ENCODE measurements around the gene HAGHL.
"Not testable (repeated sequence)": the region's sequence is repeated elsewhere in the genome, so short reads cannot be mapped to it uniquely, and the experiment has no call there.

The HAGHL gene

DNA sequence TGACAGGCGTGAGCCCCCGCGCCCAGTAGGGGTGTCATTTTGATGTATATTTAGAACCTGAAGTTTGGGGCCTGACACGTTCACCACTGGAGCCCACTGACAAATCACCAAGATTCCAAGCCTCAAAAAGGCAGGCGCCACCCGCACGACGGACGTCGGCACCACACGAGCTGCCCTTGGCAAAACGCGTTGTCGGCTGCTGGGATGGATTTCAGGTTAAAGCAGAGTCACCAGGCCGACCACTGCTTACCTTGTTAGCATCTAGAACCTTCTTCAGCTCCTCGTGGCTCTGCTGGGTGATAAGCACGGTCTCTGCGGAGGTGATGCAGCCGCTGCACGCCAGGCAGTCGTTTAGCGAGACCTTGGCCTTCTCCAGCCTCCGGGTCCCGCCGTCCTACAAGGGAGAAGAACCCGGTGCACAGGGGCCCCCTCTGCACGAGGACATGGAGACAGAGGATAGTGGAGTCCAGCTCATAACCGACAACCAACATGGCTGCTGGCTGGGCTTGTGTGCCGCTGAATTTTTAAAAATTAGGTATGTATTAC is 10.1 kb downstream of the HAGHL start:
- no peak for DNase-seq

DNA sequence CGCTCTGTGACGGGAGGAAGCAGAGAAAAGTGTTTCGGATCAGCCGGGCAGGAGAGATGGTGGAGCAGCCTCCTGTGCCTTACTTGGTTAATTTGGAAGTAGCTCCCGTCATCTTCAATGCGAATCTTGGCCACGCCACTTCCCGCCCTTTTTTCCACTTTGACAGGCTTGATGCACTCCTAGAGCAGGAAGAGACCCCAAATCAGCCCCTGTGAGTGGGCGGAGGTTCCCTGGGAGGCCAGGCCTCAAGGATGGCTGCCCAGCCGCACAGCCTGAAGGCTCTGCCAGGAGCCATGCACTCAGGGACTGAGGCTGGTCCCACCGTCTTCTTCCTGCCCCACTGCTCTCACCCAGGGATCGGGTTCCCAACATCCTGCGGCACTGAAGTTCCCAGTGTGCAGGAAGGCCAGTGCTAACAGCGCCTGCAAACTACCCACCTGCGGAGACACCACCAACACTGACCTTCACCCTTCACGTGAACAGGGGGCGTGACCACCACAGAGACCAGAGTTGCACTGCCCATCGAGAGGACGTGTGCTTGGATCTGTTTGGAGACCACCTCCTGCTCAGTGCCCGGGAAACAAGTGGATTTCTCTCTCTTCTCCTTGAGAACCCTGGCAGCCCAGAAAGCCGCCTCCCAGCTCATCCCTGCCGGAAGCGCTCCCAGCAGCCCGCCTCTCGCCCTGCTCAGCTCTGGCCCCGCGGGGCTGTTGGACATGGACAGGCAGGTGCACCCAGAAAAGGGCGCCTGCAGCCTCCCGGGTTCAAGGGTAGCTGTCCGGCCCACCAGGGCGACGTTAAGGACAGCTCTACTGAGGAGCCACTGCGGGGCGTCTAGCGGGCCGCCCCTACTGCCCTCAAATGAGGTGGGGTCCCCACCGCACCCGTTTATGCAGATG is 12.9 kb downstream of the HAGHL start:
- no peak for DNase-seq

DNA sequence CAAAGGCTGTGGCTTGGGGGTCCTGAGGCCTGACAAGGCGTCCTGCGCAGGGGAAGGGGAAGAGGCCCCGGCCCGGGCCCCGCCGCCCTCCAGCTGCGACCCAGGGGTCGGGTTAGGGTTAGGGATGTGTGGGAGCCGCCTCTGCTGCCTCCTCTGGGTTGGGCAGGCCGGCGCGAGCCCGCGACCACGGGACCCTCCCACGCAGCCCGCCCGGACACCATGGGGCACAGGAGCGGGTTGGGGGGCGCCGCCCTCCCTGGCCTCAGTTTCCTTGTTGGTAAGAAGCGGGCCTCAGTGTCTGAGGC is 13.5 kb downstream of the HAGHL start:
- DNase-seq = no peak

DNA sequence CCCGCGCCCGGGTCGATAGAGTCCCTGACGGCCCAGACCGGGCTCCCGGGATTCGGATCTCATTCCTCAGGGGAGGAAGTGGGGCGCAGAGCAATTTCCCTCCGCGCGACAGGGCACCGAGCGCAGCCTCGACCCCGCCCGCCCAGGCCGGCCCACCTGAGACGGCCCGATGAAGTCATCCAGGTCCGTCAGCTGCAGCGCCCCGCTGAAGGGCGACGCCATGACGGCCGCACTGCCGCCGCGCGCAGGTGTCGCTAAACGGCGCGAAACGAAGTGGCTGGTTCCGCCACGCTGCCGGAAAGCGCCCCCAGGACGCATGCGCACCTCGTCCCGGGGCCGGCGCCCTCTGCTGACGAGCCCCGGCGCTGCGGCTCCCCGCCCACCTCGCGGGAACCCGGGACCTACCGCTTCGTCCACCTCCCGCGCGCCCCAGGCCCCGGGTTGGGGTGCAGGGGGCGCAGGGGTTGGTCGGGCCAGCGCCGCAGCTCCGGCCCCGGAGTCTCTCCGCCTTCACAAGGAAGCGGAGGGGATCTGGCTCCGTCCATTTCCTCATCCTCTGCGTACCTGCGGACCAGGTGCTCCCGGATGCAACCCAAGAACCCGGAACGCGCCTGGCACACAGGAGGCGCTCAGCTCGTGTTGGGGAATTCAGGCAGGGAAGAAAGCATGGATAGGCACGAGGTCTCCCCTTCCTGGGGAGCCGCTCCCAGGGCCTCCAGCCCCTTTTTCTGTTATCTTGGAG is 14.0 kb downstream of the HAGHL start, which contains the start of gene CIAO3:
Gene CIAO3 (minus strand): TSS at position 234 of the 742 bp plus-strand sequence. CDS start 12 bp downstream, at position 222.
- peak; percentile 94 for DNase-seq

DNA sequence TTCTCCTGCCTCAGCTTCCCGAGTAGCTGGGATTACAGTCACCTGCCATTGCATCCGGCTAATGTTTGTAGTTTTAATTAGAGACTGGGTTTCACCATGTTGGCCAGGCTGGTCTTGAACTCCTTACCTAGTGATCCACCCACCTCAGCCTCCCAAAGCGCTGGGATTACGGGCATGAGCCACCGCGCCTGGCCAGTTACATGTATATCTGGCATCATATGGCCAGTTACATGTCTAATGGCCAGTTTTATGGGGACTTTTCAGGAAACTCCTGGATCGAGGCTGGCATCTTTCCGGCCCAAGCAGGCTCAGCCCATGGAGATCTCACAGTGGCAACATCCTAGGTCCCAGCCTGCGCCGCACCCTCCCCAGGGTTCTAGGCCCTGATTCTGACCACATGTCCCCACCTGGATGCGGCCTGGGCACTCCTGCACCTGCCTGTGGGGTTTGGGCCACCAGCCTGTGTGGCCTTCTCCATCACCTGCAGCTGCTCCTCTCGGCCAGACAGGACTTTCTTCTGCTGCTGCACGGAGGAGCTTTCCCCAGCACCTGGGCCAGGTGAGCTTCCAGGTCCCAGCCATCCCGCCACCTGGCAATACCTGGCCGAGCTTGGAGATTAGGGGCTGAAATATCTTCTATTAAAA is 15.2 kb downstream of the HAGHL start:
- DNase-seq = no peak

DNA sequence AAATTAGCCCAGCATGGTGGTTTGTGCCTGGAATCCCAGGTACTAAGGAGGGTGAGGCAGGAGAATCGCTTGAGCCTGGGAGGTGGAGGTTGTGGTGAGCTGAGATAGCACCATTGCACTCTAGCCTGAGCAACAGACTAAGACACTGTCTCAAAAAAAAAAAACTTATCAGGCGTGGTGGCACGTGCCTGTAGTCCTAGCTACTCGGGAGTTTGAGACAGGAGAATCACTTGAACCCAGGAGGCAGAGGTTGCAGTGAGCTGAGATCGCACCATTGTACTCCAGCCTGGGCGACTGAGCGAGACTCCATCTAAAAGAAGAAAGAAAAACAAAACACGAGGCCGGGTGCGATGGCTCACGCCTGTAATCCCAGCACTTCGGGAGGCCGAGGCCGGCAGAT is 16.0 kb downstream of the HAGHL start:
- DNase-seq = not testable (repeated sequence)

DNA sequence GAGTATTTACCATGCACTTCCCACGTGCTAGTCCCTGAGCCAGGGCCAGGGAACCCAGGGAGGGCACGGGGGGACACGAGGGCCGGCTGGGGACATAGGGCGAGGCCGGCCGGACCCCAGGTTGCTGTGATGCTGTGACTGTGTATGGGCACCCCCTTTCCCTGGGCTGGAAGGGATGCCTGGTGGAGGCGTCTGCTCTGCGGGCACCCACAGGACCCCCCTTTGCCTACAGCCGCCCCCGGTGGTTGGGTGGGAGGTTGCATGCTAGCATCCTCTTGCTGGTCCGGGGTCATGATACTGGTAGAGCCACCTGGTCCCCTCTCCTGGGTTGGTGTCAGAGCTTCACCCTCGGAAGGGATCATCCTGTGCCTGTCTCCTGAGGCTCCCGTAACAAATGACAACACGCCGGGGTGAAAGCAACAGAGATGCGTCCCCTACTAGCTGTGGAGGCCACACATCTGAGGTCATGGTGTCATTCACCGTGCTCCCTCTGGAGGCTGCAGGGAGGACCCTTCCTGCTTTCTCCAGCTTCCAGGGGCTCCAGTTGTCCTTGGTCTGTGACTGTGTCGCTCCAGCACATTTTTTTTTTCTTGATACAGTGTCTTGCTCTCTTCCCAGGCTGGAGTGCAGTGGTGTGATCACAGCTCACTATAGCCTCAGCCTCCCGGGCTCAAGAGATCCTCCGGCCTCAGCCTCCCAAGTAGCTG is 17.0 kb downstream of the HAGHL start:
- no peak for DNase-seq

DNA sequence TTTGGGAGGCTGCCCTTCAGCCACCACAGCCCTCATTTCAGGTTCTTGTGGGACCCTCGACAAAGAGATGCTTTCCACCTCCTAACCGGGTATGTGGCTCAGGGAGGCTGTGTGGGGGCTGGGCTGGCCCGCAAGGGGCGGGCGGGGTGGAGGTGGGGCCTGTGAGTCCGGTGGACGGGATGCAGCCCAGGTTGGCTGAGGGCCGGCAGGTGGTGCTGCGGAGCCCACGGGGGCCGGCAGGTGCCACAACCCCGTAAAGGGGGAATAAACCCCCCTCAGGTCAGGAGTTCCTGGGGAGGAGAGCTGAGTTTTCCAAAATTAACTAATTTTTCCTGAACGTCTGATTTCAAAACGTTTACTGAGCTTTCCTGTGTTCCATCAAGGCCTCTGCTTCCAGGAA is 18.8 kb downstream of the HAGHL start:
- DNase-seq = peak; percentile 50

DNA sequence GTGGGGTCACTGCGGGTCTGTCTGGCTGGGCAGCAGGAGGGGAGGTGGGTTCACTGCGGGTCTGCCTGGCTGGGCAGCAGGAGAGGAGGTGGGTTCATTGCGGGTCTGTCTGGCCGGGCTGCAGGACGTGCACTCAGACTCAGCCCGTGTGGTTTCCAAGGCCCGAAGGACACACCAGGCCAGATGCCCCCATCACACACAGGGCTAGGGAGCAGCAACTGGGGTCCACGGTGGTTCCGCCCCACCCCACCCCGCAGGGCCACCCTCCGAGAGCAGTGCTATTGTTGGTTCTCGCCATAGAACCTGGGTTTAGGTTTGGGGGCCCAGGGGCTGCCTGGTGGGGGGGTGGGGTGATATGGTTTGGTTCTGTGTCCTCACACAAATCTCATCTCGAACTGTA is 19.7 kb downstream of the HAGHL start:
- DNase-seq = no peak

DNA sequence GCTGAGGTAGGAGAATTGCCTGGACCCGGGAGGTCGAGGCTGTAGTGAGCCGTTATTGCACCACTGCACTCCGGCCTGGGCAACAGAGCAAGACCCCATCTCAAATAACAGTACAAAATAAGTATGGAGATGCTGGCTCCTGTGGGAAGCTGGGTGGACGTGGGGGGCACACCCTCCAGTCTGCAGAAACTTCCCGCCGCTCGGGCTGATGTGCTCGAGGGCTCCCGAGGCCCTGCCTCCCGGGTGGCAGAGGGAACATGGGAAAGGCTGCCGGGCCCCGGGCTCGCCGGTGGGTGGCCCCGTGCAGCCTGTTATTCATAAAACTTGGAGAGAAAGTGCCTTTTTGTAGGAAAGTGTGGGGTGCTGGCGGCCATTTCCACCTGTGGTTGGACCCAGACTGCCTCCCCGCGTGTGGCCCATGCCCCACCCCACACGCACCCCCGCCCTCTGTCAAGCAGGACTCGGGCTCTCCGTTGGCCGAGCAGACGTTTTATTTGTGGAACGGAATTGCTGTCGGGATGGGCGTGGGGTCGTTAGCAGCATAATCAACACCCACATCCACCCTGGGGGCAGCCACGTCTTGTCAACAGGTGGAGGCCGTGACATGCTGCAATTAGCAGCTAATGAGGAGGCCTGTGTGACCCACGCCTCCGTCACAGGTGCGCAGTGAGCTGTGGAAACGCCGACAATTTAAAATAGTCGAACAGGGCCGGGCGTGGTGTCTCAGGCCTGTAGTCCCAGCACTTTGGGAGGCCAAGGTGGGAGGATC is 21.3 kb downstream of the HAGHL start:
- DNase-seq = no peak

DNA sequence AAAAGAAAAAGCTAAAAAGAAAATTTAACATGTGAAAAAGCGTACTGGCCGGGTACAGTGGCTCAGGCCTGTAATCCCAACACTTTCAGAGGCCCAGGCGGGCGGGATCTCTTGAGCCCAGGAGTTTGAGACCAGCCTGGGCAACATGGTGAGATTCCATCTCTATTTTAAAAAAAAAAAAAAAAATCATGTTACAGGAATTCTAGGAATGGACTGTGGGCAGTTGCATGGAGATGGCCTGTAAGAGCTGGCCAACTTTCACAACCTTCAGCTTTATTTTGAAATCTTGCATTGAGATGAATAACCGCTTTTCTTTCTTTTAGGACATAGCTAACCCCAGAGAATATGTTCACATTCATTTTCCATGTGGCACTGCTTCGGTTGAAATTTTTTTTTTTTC is 22.1 kb downstream of the HAGHL start:
- no peak for DNase-seq

DNA sequence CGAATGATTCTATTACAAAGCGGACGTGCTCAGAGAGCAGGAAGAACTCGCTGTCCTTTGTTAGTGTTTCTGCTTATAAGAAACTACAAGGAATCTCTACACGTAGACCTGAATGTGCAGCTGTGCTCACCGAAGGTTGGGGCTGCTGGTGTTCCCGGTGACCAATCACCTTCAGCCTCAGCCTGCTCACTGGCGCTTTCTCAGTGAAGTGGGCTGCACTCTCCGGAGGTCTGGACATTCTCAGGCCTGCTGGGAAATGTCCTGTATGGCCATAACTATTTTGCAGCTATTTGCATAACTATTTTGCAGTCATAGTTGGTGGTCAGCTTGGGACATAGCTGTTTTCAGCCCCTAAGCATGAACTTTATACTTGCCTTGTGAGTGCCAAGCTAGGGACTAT is 23.6 kb downstream of the HAGHL start:
- no peak for DNase-seq

DNA sequence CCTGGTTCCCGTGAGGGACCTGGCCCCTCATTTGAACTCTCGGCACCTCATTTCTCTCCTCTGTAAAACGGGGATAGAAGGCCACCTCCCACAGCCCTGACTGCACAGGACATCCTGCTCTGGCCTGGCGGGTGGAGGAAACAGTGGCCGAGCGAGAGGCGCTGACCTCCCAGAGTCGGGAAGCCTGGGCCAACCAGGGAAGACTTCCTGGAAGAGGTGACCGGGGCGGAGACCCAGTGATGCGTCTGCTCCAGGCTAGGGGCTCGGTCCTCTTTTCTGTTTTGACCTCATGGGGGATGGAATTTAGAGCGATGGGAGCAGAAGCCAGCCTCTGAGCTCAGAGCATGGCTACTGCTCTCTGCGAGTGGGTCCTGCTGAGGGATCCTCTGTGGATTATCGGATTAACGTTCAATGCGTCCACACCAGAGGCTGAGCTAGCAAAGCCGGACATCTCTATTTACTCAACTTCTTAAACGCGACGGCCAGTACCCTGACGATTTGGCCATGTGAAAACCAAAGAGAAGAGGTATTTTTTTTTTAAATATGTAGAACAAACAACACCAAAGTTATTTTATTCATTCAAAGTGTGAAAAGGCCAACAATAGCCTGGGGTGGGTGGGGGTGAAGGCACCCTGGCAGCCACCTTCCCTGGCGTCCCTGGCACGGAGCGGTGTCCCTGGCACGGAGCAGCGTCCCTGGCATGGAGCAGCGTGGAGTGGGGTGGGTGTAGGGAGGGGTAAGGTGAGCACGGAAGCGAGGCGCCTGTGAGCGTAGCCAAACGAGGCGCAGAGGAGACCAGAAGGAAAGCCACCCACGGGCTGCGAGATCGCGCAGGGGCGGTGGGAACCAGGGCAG is 24.5 kb downstream of the HAGHL start:
- DNase-seq = no peak

DNA sequence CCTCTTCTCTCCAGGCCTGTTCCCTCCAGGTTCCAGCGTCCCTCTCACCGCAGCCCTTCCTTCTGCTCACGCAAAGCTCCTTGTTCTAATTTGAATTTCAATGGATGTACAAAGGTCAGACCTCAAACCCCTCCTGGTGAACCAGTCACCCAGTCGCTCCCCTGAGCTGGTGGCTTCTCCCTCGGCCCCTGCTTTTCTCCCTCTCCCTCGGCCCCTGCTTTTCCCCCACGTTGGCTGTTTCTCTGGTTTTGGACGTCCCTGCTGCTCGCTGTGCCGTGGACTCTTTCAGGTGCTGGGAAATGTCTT is 25.1 kb downstream of the HAGHL start:
- DNase-seq = no peak

DNA sequence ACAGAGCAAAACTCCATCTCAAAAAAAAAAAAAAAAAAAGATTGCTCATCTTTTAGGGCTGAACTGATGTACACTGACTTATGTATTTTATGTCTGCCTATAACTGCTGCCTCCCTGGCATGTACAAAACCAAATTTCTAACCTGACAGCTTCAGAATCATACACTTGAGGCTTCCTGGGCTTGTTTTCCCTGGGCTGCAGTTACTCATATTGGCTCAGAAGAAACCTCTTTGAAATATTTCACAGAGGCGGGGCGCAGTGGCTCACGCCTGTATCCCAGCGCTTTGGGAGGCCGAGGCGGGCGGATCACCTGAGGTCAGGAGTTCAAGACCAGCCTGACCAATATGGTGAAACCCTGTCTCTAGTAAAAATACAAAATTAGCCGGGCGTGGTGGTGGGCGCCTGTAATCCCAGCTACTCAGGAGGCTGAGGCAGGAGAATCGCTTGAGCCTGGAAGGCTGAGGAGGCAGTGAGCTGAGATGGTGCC is 27.3 kb downstream of the HAGHL start:
- not testable (repeated sequence) for DNase-seq

DNA sequence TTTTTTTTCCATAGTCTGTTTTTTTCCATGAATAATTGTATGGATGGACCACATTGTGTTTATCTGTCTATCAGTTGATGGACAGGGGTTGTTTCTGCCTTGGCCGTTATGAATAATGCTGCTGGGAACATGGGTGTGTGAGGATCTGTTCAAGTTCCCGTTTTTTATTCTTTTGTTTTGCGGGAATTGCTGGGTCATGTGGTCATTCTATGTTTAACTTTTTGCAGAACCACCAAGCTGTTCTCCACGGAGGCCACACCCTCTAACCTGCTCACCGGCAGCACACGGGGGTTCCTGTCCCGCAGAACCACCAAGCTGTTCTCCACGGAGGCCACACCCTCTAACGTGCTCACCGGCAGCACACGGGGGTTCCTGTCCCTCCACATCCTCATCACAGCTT is 27.8 kb downstream of the HAGHL start:
- no peak for DNase-seq

DNA sequence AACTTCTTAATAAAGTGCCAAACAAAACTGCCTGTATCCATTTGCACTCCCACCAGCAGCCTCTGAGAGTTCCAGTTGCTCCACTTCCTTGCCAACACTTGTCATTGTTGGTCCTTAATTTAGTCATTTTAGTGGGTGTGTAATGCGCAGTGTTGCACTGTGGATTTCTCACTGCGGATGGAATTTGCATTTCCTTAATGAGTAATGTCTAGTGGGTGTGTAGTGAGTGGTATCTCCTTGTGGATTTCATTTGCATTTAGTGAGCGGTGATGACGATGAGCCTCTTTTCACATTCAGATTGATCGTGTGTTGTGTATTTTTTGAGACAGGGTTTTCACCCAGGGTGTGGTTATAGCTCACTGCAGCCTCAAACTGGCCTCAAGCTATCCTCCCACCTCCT is 29.5 kb downstream of the HAGHL start:
- no peak for DNase-seq

DNA sequence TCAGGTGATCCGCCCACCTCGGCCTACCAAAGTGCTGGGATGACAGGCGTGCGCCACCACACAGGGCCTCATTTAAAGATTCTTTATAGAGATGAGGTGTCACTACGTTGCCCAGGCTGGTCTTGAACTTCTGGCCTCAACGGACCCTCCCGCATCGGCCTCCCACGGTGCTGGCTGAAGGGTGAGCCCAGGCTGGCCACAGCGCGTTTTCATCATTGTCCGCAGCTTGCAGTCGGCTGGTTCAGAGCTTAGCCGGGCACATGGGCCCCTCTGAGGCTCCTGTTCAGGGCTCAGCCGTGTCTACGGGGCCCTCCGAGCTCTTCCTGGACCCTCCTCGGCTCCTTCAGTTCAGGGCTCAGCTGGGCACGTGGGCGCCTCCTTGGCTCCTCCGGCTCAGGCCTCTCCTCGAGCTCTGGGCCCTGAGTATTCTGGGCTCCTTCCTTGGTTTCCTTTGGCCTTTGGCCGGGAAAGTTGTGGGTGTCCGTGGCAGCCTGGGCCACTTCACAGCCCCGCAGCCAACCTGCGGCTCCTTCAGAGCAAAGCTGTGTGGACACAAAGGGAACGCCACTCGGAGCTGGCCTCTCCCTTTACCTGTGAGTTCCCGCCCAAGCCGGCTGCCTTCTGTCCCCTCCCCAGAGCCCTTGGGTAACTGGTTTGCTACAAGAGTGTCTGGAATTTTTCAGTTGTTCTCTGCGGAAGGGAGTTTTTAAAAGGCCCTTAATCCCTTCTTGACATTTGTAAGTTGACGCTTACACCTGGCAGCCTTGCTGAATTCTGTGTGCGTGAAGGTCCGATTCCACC is 32.4 kb downstream of the HAGHL start:
- no peak for DNase-seq

DNA sequence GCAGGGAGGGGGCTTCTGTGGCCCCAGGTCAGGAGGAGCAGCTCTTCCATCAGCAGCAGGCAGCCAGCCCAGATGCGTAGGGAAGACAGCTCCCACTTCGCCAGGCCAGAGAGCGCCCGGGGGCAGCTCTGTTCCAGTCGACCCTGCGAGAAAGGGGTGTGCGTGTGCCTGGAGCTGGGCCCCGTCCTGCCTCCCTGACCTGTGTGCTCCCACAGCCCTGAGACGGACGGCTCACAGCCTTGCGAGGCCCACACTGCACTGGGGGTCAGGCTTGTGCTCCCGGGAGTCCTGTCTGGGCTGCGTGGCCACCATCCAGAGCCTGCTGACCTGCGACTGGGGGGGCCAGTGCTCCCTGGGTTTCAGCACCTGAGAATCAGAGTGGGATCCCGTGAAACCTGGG is 33.2 kb downstream of the HAGHL start:
- no peak for DNase-seq
